Mucosa of descending colon (tissue), 3 donors: ENCODE results near the gene TEX28. TPM values are rescaled to one million over a fixed set of nuclear protein-coding genes. Genes with fewer than 3 reads are reported as not detected.
"Not testable (repeated sequence)": the region's sequence is repeated elsewhere in the genome, so short reads cannot be mapped to it uniquely, and the experiment has no call there.

ENCODE experiments used
- ATAC-seq: fragments of 200-7000 bp; cut with Tn5 transposase; one replicate; pipeline ENCODE4 v1.9.1; 2020; ENCODE audit warnings: mild to moderate bottlenecking, moderate library complexity
- DNase-seq, 3 donors: peaks; one replicate each; pipeline ENCODE4 v3.0.0-alpha.2; 2020
- H3K36me3 ChIP-seq: fragments of 200-600 bp; one replicate; pipeline ENCODE4 v1.8.0; 2021; ENCODE audit warnings: low read depth, mild to moderate bottlenecking
- H3K4me1 ChIP-seq: fragments of 200-600 bp; one replicate; pipeline ENCODE4 v1.8.0; 2021; ENCODE audit warnings: low read depth, mild to moderate bottlenecking
- H3K4me3 ChIP-seq: fragments of 200-600 bp; one replicate; pipeline ENCODE4 v1.8.0; 2021; ENCODE audit warnings: mild to moderate bottlenecking
- H3K9me3 ChIP-seq: fragments of 200-600 bp; one replicate; pipeline ENCODE4 v1.8.0; 2021; ENCODE audit warnings: mild to moderate bottlenecking
- intact Hi-C, 2 donors: fragments of 100-400 bp; cut with DNase I in 1 of 2; cut with micrococcal nuclease in 1 of 2; formaldehyde crosslinking; loops; one replicate each; pipeline versions ENCODE4 v1.11.0 to v1.11.1; 2022; cut with DNase I, micrococcal nuclease
- total RNA-seq, 3 donors: library from RNA; stranded (reverse); fragmentation: NEBNext Ultra II Directional in 2 of 3; extraction: Animal tissue kit (Norgen Biotek cat#: 25700) in 2 of 3; gene quantifications; one replicate each; pipeline versions ENCODE4 v1.2.1 to v1.2.4, GENCODE V29; 2021 to 2023
- TF ChIP-seq, protein P1 (sequence below): fragments of 200-600 bp; IDR thresholded peaks from one replicate; pipeline ENCODE4 v1.8.0; 2022; ENCODE audit warnings: antibody characterized with exemption, mild to moderate bottlenecking
- donor health status: DM: no; HTN: no; CAD: no; lungs with moderate emphysema.
- donor health status: DM: no; HTN: no; CAD: no.
- donor health status: DM: no; HTN: yes; CAD: no.

TEX28 gene
- total RNA-seq, 3 donors from 2014 or later: not detected

DNA sequence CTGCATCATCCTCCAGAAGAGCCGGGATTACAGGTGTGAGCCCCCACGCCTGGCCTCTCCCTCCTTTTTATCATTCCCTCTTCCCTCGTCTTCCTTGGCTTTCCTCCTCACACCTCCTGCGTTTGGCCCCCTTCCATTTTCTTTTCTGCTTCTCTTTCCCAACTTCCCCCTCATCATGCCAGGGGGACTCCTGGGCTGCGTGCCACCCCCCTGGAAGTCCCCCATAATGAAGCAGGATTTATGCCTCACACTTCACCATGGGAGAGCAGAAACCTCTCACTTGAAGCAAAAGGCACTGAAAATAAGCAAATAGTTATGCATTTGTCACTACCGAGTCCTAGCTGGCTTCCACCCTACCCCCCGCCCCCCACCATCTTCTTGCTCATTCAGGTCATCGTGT lies 8.6 kb upstream of the TEX28 start:
- no peak for ATAC-seq
- intact Hi-C loops: no loop called here
- TF ChIP-seq, protein P1, sequence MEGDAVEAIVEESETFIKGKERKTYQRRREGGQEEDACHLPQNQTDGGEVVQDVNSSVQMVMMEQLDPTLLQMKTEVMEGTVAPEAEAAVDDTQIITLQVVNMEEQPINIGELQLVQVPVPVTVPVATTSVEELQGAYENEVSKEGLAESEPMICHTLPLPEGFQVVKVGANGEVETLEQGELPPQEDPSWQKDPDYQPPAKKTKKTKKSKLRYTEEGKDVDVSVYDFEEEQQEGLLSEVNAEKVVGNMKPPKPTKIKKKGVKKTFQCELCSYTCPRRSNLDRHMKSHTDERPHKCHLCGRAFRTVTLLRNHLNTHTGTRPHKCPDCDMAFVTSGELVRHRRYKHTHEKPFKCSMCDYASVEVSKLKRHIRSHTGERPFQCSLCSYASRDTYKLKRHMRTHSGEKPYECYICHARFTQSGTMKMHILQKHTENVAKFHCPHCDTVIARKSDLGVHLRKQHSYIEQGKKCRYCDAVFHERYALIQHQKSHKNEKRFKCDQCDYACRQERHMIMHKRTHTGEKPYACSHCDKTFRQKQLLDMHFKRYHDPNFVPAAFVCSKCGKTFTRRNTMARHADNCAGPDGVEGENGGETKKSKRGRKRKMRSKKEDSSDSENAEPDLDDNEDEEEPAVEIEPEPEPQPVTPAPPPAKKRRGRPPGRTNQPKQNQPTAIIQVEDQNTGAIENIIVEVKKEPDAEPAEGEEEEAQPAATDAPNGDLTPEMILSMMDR: no peak

DNA sequence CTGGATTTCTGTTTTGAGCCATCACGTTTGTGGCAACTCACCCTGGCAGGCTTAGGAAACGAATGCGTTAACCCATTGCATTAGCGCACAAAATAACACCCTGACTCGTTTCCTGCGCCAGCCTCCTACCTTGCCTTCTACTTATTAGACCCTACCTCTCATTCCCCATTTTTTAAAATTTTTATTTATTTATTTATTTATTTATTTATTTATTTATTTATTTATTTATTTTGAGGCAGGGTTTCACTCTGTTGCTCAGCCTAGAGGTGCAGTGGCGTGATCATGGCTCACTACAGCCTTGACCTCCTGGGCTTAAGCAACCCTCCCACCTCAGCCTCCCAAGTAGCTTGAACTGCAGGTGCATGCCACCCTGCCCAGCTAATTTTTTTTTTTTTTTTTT lies 8.1 kb upstream of the TEX28 start:
- DNase-seq, H3K4me3 ChIP-seq, intact Hi-C loops, H3K36me3 ChIP-seq, H3K4me1 ChIP-seq, H3K9me3 ChIP-seq, ATAC-seq: not testable (repeated sequence)

More for the DNA sequence above, 8.6 kb upstream of the TEX28 start:
- H3K36me3 ChIP-seq: no peaks in the 10 kb centered on the region
- DNase-seq: no peak
- H3K4me1 ChIP-seq: no peaks in the 10 kb centered on the region
- no peak overlapping the region for H3K4me3 ChIP-seq
- no peaks in the 10 kb centered on the region for H3K9me3 ChIP-seq

DNA sequence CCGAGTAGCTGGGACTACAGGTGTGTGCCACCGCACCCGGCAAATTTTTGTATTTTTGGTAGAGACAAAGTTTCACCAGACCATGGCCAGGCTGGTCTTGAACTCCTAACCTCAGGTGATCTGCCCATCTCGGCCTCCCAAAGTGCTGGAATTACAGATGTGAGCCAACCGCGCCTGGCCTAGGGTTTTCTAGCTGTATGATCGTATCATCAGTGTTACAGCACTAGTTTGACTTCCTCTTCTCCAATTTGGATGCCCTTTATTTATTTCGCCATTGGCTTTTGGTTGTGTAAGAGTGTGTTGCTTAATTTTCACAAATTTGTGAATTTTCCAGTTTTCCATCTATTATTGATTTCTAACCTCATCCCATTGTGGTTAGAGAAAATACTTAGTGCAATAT lies 5.9 kb upstream of the TEX28 start:
- no peaks in the 10 kb centered on the region for H3K4me1 ChIP-seq
- H3K36me3 ChIP-seq: no peaks in the 10 kb centered on the region
- DNase-seq: no peak
- intact Hi-C loops: no loop called here
- TF ChIP-seq, protein P1: no peak
- H3K4me3 ChIP-seq: no peak overlapping the region
- no peak for ATAC-seq
- no peaks in the 10 kb centered on the region for H3K9me3 ChIP-seq

DNA sequence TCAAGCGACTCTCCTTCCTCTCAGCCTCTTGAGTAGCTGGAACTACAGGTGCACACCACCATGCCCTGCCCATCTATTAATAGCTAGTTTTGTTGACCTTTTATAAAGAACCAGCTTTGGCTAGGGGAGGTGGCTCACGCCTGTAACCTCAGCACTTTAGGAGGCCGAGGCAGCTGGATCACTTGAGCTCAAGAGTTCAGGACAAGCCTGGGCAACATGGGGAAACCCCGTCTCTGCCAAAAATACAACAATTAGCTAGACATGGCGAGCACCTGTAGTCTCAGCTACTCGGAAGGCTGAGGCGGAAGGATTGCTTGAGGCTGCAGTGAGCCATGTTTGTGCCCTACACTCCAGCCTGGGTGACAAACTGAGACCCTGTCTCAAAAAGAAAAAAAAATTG lies 3.4 kb upstream of the TEX28 start:
- TF ChIP-seq, protein P1: no peak
- Histone ChIP-seq H3K9me3 (no peaks in the 10 kb centered on the region), H3K4me3 (no peak overlapping the region), H3K36me3 (no peaks in the 10 kb centered on the region), H3K4me1 (no peaks in the 10 kb centered on the region)
- intact Hi-C loops: no loop called here
- DNase-seq (no peak), ATAC-seq (no peak)

DNA sequence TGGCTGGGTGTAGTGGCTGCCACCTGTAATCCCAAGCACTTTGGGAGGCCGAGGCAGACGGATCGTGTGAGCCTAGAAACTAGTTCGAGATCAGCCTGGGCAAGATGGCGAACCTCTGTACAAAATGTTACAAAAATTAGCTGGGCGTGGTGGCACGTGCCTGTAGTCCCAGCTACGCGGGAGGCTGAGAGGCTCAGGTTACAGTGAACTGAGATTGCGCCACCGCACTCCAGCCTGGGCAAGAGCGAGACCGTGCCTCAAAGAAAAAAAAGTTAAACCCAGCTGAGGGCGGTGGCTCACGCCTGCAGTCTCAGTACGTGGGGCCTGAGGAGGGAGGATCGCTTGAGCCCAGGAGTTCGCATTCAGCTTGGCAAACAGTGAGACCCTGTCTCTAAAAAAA lies 1.8 kb upstream of the TEX28 start:
- Histone ChIP-seq H3K9me3 (no peaks in the 10 kb centered on the region), H3K4me3 (no peak overlapping the region), H3K4me1 (no peaks in the 10 kb centered on the region), H3K36me3 (no peaks in the 10 kb centered on the region)
- intact Hi-C loops: no loop called here
- DNase-seq (no peak), ATAC-seq (no peak)
- TF ChIP-seq, protein P1: no peak

DNA sequence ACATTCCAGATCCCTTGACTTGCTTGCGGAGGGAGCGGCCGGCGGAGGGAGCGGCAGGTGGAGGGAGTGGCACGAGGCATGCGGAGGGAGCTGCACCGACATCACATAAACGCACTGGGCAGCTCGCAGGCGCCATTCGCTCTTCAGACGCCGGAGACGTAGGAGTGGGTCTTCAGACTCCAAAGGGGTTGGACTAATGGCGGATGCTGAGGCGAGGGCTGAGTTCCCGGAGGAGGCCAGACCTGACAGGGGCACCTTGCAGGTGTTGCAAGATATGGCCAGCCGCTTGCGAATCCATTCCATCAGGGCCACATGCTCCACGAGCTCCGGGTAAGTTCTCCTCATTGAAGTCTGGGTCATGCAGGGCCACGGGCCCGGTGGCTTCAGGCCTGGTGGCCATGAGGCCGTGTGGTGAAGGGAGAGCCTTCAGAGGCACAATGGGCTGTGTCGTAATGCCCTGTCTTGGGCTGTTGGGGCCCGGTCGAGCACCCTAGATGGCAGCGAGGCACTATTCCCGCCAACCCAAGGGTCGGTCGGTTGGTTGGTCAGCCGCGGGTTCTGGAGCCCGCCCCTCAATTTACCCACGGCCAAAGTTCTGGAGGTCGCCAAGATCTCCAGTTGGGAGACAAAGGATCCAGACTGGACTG lies 863 bp upstream of the TEX28 start, which contains the start of gene TKTL1:
Gene TKTL1, plus strand, starts transcription at position 132 of the 647 bp plus-strand sequence. Its CDS starts 65 bp downstream, at position 197.
- H3K4me1 ChIP-seq: no peaks in the 10 kb centered on the region
- TF ChIP-seq, protein P1: no peak
- no peaks in the 10 kb centered on the region for H3K36me3 ChIP-seq
- ATAC-seq (no peak), DNase-seq (no peak)
- intact Hi-C loops: no loop called here
- H3K4me3 ChIP-seq: no peak within 1 kb of the TSS
- no peaks in the 10 kb centered on the region for H3K9me3 ChIP-seq

DNA sequence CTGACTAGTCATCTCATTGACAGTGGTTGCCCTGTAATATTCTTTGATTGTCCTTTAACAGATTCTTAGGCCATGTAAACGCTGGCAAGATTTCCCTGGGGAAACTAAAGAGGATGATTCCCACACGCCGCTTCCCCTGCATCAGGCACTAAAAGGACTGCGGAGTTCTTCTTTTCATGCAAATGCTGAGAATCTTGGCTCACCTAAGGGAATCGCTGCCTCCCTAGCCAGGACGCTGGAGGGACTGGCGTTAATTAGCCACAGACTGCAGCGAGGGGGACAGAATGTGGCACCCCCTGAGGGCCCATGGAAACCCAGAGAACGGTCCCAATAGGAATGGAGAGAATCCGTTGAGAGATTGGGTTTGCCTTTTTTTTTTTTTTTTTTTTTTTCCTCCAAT lies 8.5 kb downstream of the TEX28 start:
- ATAC-seq, intact Hi-C loops, H3K4me3 ChIP-seq, H3K4me1 ChIP-seq, DNase-seq, H3K9me3 ChIP-seq, H3K36me3 ChIP-seq: not testable (repeated sequence)

DNA sequence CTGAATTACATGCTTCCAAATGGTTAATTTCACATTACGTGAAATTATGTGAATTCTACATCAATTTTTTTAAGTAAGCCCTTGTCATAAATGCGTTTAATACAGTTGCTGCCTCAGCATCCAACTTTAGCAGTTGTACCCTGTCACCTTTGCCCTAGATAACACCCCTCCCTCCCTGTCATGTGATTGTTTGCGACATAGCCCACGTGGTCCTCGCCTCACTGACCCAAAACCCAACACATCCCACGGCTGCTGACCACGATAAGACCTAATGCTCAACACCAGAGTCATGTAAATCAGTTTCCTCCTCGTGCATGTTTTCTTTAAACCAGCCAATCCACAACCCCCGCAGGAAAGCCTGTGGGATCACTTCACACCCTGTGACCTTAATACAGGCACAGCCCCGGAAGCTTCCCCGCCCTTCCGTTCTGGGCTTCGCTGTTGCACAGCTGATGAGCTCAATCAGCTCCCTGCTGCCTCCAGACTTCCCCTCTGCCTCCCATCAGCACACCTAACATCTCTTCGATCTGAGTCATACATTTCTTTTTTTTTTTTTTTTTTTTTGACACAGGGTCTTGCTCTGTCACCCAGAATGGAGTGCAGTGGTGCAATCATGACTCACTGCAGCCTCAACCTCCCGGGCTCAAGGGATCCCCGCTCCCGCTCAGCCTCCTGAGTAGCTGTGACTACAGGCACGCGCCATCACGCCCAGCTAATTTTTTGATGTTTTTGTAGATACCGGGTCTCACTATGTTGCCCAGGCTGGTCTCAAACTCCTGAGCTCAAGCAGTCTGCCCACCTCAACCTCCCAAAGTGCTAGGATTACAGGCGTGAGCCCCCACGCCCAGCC lies 10.2 kb downstream of the TEX28 start:
- H3K4me3 ChIP-seq, H3K4me1 ChIP-seq, intact Hi-C loops, DNase-seq, H3K9me3 ChIP-seq, H3K36me3 ChIP-seq: not testable (repeated sequence)
- peak; percentile 89 for ATAC-seq

DNA sequence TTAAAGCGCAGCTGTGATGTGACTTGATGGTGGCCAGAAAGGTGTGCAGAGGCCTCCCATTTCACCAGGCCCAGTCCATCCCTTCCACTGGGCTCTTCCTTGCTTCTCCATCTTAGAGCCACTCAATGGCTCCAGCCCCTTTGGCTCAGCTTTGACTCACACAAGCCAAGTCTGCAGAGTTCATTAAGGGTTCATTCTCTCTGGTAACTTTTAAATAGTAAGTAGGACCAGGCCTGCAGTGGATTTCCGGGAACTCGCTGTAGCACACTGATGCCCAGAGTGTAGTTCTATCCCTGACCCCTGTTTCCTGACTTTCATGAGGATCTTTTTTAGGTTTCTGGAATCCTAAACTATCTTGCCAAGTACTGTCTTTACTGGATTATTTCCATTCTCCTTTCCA lies 25.7 kb downstream of the TEX28 start:
- DNase-seq, H3K4me1 ChIP-seq, ATAC-seq, intact Hi-C loops, H3K36me3 ChIP-seq, H3K9me3 ChIP-seq, H3K4me3 ChIP-seq: not testable (repeated sequence)
